Measurements from ENCODE around the gene RARA.

The RARA gene

GRCh38 chr17:40329839-40330794 lies 21.1 kb downstream of the RARA start:
- FAIRE-seq = no peak

DNA sequence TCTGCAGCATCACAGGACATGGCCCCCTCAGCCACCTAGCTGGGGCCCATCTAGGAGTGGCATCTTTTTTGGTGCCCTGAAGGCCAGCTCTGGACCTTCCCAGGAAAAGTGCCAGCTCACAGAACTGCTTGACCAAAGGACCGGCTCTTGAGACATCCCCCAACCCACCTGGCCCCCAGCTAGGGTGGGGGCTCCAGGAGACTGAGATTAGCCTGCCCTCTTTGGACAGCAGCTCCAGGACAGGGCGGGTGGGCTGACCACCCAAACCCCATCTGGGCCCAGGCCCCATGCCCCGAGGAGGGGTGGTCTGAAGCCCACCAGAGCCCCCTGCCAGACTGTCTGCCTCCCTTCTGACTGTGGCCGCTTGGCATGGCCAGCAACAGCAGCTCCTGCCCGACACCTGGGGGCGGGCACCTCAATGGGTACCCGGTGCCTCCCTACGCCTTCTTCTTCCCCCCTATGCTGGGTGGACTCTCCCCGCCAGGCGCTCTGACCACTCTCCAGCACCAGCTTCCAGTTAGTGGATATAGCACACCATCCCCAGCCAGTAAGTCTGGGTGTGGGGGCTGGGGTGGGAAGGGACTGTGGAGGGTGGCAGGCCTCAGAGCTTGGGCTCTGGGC lies 22.0 kb downstream of the RARA start:
- FAIRE-seq = no peak

DNA sequence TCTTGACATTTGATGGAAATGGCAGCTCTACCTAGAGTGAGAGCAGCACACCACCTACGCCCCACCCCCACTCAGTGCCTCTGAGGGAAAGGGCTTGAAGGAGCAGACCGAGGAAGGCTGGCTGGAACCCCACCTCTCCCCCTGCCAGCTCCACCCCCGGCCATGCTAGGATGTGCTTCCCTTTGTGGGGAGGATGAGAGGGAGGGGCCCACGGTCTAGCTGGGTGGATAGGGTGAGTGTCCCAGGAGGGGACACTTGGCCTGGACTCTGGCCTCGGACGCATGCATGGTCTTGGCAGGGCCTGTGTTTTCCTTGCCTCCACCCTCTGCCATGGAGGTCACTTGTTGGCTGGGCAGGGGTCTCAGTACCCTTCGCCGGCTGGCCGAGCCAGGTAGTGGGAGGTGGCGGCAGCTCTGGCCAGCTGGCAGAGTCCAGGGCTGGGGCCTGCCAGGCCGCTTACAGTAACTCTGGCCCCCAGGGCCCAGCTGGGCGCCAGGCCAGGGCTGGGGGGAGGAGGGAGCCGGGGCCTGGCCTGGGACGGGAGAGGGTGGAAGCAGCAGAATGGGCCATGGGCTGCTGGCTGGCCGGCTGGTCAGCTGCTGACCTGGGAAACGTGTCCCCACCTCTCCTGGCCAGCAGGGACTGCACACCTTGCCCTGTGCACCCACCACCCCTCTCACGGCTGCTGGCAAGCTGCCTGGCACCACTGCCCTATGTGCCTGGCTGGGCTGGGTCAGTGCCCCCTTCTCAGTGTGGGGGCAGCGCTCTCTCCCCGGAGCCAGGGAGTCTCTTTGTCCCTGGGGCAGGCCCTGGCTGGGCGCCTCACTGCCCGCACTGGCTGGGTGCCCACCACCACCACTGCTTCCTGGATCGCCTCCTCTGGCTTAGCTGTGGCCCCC lies 23.0 kb downstream of the RARA start:
- no peak for FAIRE-seq

- no peak for FAIRE-seq
These were observed 24.9 kb downstream of the RARA start for GRCh38 chr17:40333781-40334448.

DNA sequence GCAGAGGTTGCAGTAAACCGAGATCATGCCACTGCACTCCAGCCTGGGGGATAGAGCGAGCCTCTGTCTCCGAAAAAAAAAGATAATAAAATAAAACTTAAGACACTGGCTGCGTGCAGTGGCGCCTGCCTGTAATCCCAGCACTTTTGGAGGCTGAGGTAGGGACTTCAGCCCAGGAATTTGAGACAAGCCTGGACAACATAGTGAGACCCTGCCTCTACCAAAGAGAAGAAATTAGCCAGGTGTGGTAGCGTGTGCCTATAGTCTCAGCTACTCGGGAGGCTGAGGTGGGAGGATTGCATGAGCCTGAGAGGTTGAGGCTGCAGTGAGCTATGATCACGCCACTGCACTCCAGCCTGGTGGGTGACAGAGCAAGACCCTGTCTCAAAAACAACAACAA lies 26.6 kb downstream of the RARA start:
- FAIRE-seq = no peak

GRCh38 chr17:40337351-40337750 lies 28.4 kb downstream of the RARA start:
- no peak for FAIRE-seq

- FAIRE-seq = no peak
These were observed 29.1 kb downstream of the RARA start for GRCh38 chr17:40338058-40338457.

DNA sequence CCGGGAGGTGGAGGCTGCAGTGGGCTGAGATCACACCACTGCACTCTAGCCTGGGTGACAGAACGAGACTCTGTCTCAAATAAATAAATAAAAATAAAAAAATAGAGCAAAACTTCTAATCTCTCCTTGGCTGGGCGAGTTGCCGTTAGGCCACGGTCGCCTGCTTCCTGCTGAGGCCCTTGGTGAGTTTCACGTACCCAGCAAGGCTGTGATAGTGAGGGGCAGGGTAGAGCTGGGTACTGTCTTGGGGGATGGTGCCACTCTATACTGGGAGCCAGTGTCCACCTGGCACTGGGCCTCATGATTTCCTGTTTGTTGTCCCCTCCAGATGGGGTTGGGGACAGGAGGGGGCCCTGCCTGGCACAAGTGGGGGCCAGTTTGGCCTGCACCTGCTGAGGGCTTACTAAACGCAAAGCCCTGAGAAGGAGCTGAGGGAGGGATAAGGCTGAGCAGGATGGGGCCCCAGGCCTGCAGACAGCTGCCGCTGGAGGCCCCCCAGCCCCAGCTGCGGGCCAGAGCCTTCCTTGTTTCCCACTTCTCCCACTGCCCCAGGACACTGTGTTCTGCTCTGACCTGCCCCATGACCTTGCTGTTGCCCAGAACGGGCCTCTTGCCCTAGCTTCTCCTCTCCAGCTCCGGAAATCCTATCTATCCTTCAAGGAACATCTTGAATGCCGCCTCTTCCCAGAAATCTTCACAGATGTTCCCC lies 30.1 kb downstream of the RARA start:
- FAIRE-seq = no peak

DNA sequence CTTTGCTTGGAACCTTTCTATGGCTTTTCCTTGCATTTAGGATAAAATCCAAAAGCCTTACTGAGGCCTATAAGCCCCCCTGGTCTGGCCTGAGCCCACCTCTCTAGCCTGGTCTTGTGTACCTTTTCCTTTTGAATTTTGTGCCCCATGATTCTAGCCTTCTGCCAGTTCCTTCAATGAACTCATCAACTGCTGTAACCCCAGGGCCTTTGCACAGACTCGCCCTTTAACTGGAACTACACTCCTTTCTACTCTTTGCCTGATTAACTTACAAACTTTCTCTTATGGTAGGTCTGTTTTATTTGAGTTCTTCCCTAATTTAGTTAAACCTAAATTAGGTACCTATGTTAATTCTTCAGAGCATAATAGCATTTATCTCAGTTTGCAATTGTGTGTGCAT lies 31.3 kb downstream of the RARA start:
- FAIRE-seq = no peak

DNA sequence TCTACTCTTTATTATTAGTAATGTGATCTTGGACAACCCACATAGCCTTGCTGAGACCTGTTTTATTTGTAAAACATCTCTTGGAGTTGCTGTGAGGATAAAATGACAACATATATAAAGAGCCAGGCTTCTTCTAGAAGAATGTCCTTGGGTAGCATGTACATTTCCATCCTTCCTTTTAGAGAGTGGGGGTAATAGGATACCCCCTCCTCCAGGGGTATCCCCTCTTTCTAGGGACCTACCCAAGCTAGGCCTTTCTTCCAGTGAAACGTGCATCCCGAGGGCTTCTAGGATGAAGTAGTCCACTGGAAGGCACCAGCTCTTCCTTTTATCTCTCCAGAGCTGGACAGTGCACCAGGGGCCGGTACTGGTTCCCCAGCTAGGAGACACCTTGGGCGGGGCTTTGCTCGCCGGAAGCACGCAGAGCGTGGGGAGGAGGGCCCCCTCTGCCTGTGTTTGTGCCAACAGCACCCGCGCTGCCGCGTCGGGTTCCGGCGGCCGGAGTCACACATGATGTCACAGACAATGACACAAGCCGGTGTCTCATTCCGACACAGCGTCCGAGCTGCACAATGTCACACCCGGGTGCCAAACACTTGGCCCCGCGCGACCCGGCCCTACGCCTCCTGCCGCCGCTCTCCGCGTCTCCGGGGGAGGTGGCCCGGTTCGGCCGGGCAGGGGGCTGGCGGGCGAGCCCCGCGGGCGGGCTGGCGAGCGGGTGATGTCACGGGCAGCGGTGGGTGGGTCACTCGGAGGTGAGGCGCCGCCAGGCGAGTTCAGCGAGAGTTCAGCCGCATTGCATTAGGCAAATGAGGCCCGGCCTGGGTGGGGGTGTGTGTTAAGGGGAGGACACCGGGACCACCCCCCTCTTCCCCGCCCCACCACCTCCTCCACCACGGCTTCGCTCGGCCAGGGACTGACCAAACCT lies 32.2 kb downstream of the RARA start:
- FAIRE-seq = no peak

DNA sequence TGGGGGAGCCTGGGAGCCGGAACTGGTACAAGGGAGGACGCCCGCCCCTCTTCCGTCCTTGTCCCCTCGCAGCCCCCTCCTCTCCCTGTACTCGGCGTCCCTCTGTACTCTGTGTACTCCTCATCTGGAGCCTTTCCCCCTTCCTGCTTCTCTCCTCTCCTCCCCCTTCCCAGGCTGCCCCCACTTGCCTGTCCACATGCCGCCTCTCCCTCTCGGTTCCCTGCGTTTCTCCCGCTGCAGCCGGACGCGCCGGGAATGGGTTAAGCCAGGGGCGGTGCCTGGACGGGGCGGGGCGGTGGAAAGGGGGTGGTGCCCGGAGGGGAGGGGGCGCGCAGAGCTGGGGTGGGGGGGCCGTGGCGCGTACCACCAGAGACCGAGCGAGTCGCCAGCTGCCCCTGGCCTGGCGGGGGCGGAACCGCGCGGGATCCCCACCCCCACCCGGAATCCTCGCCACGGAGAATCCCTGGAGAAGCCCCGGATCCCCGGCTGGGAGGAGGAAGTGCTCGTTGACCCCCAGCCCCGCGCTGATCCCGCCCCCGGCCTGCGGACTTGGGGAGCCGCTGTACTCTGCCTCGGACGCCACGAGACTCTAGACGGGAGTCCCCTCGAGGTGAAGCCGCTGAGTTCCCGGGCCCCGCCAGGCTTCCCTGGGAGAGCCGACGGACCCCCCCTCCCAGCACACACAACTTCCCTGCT lies 33.0 kb downstream of the RARA start:
- no peak for FAIRE-seq

GRCh38 chr17:40342504-40343218 lies 33.7 kb downstream of the RARA start:
- FAIRE-seq = no peak

- no peak for FAIRE-seq
These were observed 34.5 kb downstream of the RARA start for GRCh38 chr17:40343219-40344119.

DNA sequence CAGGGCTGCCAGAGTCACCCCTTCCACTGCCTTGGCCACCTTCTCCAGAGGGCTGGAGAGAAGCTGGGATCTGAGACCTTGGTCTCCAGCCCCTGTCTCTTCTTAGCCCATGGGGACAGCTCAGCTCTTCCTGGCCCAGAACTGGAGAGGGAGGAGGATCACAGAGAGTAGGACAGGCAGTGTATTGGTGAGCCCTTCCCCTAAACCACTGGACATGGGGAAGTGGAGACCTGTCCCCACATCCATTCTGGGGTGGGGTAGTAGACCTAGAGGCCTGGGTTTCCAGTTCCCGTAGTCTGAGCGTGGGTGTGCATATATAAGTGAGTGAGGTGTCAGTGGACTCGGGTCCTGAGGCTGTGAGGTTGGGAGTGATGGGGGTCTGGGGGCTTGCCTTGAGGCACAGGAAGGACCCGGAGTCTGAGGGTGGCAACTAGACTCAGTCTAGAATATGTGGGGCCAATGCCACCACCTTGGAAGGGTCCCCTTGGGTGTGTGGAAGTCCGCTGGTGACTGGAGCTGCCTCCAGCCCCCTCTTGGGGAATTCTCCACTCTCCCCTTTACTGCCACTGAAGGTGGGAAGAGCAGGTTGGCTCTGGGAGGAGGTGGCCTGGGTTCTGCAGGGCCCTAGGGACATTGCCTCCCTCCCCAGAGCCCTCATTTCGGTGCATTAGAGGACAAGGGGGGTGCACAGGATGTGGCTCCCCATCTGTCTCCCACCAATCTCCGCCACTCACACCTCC lies 35.6 kb downstream of the RARA start:
- FAIRE-seq = no peak

- FAIRE-seq = peak; percentile 50
These were observed 36.4 kb downstream of the RARA start for GRCh38 chr17:40345161-40345993.

DNA sequence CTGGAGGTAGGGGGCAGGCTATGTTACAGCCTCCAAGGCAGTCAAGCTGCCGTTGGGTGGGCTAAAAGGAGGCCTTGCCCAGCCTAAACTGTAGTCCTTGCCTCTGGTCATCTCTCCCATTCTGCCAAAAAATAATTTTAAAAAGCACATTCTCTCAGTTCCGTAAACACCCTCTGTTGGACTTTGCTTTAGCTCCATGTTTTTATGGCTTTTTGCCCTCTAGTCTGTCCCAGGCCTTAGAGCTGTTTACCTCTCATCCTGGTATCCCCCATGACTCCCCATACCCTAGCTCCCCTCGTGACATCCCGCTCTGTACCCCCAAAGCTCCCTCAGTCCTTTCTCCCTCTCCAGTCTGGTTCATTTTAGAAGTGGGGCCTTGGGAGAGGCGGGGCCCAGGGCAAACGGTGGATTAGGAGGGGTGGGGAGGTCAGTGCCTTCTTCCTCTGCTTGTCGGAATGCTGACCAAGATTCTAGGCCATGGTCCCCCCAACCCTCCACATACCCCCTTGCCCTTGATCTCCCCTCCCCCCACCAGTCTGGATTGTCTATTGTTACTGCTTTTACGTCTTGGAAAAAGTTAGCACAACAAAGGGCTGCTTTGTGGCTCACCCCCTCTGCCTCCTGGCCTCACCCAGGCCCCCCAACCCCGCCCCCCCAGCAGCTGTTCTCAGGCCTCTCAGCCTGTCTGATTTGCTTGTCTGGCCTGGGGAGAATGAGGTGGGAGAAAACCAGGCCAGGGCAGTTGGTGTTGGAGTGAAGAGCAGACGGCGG lies 37.2 kb downstream of the RARA start:
- FAIRE-seq = no peak
